ENCODE results near the gene UST.

DNA sequence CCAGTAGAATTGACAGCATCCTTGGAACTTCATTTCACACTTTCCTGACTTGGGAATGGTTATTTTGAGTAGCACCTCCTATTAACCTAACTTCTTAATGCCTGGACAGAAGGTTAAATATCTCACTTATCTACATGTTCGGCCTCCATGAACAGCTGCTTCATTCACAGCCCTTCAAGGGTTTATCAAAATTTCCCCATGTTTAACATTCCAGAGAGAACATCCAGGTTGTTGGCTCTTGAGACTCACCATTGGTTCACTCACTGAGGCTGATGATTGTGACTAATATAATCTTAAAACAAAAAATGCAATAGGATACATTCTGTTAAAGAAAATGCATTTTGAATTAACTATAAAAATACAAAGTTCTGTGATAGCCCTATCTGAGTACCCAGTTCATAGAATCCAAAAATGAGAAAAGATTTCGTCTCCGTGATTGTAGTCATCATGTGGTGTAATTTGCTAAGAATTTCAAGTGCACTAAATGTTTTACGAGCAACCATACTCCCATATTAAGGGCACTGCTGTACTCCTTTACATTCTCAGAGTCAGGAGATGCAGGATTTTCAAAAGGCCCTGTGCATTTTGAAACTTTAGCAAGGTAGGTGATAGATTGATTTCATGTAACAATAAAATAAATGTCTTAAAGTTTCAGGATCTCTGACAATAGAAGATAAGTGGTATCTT is 310.1 kb downstream of the UST start:
- TF ChIP-seq CTCF (IDR thresholded peaks at IDR 0.05) = no peak
- no peak for TF ChIP-seq POLR2A (IDR thresholded peaks at IDR 0.05)

Data from right lobe of liver (tissue), 4 donors.